AG09309 (cell line): Measurements from ENCODE around the gene KCNH4.

Experiments used
- DNase-seq: peaks from one replicate; pipeline ENCODE4 v3.0.0-alpha.2; 2010; ENCODE audit warnings: low read depth
- H3K4me3 ChIP-seq: 2 replicates; pipeline ENCODE4 v1.5.1; 2011; ENCODE audit warnings: mild to moderate bottlenecking, low read depth, low read length, moderate library complexity; ENCODE audit not compliant: control insufficient read depth
- TF ChIP-seq, protein P1 (sequence below): IDR thresholded peaks from 2 replicates; pipeline ENCODE4 v1.5.1; 2011; ENCODE audit warnings: mild to moderate bottlenecking, low read depth, low read length, inconsistent platforms; ENCODE audit not compliant: insufficient read depth, control insufficient read depth; ENCODE audit errors: missing control alignments

KCNH4 gene

GRCh38 chr17:42111871-42112551, 68.9 kb downstream of the KCNH4 start:
- H3K4me3 ChIP-seq, result peak overlapping the region; percentile 59
- DNase-seq, result no peak
- TF ChIP-seq, protein P1, sequence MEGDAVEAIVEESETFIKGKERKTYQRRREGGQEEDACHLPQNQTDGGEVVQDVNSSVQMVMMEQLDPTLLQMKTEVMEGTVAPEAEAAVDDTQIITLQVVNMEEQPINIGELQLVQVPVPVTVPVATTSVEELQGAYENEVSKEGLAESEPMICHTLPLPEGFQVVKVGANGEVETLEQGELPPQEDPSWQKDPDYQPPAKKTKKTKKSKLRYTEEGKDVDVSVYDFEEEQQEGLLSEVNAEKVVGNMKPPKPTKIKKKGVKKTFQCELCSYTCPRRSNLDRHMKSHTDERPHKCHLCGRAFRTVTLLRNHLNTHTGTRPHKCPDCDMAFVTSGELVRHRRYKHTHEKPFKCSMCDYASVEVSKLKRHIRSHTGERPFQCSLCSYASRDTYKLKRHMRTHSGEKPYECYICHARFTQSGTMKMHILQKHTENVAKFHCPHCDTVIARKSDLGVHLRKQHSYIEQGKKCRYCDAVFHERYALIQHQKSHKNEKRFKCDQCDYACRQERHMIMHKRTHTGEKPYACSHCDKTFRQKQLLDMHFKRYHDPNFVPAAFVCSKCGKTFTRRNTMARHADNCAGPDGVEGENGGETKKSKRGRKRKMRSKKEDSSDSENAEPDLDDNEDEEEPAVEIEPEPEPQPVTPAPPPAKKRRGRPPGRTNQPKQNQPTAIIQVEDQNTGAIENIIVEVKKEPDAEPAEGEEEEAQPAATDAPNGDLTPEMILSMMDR, result no peak

- TF ChIP-seq, protein P1, result no peak
- no peak overlapping the region for H3K4me3 ChIP-seq
- DNase-seq, result no peak
Measured at GRCh38 chr17:42111265-42111636, 69.7 kb downstream of the KCNH4 start.

GRCh38 chr17:42110301-42111264, 70.4 kb downstream of the KCNH4 start:
- TF ChIP-seq, protein P1, result no peak
- H3K4me3 ChIP-seq, result no peak overlapping the region
- DNase-seq, result no peak

- no peak for DNase-seq
- H3K4me3 ChIP-seq, result no peak overlapping the region
- TF ChIP-seq, protein P1, result no peak
Measured at GRCh38 chr17:42109086-42109485, 71.9 kb downstream of the KCNH4 start.

DNA sequence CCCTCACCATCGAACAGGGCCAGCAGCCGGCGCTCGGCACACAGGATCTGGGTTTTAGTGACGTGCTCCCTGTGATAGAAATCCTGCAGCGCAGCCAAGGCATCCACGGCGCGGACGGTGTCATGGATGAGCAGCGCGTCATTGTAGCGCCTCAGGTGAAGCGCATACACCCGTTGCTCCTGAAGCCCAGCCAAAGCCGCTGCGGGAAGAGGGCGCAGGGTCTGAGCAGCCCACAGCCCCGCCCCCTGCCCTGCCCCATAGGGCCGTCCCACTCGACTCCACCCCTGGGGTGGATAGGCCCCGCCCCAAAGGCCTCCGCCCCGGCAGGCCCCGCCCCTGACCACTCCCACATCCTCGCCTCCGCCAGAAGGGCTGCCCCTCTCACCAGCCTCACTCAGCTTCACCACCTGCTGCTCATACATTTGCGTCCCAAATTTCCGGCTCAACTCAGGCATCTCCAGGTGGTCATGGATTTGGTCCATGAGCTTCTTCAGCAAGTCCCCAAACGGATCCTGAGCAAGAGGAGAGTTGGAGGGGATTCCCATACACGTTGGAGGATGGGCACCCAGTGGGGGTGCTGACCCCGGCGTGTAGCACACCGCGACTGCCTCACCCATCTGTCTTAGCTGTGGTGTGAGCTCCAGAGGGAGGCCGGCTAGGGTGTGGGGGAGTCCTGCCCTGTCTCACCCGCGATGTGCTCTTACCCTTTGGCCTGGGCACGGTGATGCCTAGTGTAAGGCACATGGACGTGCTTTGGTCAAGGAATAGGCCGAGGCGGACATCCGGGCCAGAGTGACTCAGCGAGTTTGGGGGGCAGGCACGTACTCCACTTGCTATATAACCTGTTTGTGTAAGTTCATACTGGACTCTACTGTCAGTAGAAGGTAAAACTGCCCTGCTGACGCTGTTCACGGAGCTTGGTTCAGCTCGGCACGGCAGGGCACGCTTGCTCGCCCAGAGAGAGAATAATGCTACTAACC, 73.1 kb downstream of the KCNH4 start:
- TF ChIP-seq, protein P1, result no peak
- no peak for DNase-seq
- no peak overlapping the region for H3K4me3 ChIP-seq

DNA sequence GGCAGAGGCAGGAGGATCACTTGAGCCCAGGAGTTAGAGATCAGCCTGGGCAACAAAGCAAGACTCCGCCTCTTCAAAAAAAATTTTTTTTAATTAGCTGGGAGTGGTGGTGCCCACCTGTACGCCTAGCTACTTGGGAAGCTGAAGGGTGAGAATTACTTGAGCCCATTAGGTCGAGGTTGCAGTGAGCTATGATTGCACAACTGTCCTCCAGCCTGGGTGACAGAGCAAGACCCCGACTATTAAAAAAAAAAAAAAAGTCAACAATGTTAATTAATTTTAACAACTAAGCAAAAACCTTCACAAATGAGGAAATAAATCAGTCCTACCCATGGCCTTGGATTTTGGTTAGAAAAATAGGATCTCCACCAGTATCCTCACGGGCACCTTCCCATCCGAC, 73.8 kb downstream of the KCNH4 start:
- no peak for DNase-seq
- TF ChIP-seq, protein P1, result no peak
- no peak overlapping the region for H3K4me3 ChIP-seq
